Cardiac fibroblast (primary cell): ENCODE results near the gene CPA4.

Experiments
- DNase-seq, 2 donors: peaks; one replicate each; pipeline versions ENCODE4 v3.0.0 to v3.0.0-alpha.2; 2010; ENCODE audit warnings: low read depth in 2 of 2
- H3K4me3 ChIP-seq, 2 donors: replicated peaks in 1 of 2; 1 replicate in 1 of 2; 2 replicates in 1 of 2; pipeline ENCODE4 v1.5.1; 2011; ENCODE audit warnings: low read depth in 2 of 2, low read length in 2 of 2, mild to moderate bottlenecking in 2 of 2, moderate library complexity in 1 of 2
- TF ChIP-seq, protein P1 (sequence below): IDR thresholded peaks from one replicate; pipeline ENCODE4 v1.5.1; 2011; ENCODE audit warnings: low read depth, mild to moderate bottlenecking, low read length, inconsistent platforms

The CPA4 gene

GRCh38 chr7:130263130-130263529, 29.8 kb upstream of the CPA4 start:
- TF ChIP-seq, protein P1, sequence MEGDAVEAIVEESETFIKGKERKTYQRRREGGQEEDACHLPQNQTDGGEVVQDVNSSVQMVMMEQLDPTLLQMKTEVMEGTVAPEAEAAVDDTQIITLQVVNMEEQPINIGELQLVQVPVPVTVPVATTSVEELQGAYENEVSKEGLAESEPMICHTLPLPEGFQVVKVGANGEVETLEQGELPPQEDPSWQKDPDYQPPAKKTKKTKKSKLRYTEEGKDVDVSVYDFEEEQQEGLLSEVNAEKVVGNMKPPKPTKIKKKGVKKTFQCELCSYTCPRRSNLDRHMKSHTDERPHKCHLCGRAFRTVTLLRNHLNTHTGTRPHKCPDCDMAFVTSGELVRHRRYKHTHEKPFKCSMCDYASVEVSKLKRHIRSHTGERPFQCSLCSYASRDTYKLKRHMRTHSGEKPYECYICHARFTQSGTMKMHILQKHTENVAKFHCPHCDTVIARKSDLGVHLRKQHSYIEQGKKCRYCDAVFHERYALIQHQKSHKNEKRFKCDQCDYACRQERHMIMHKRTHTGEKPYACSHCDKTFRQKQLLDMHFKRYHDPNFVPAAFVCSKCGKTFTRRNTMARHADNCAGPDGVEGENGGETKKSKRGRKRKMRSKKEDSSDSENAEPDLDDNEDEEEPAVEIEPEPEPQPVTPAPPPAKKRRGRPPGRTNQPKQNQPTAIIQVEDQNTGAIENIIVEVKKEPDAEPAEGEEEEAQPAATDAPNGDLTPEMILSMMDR: no peak

DNA sequence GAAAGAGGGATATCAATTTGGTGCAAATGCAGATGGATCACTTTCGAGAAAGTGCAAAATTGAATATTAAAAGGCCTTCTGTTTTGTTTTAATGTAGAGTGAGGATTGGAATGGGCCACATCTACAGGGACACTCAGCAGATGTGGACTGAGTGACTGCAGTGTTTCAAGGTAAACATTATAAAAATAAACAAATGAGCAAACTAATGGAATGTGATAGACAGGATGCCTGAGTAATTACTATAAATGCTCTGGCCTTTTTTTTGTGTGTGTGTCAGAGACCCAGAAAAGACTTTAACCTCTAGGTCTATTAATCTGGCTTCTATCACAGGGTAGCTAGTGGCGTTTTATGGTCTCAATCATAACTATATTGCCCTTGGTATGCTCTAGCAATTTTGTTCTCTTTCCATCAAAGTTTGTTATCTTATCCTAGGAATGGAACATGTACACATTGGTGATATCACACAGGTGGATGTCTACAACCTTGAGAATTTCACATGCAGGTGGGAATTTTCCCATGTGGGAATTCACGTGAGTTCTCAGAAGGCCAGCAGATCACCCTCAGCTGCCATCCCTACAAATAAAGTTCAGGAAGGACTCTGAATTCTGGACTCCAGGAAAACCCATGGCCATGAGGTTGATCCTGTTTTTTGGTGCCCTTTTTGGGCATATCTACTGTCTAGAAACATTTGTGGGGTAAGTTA, 26.6 kb upstream of the CPA4 start, which contains the start of gene CPA2:
TSS of gene CPA2 (plus strand) at position 606 of the 703 bp plus-strand sequence. CDS start at position 625, 19 bp downstream.
- TF ChIP-seq, protein P1: no peak
- no peak for DNase-seq
- no peak within 1 kb of the TSS for H3K4me3 ChIP-seq

More at GRCh38 chr7:130263130-130263529, 29.8 kb upstream of the CPA4 start:
- no peak for DNase-seq
- H3K4me3 ChIP-seq: no peak overlapping the region

DNA sequence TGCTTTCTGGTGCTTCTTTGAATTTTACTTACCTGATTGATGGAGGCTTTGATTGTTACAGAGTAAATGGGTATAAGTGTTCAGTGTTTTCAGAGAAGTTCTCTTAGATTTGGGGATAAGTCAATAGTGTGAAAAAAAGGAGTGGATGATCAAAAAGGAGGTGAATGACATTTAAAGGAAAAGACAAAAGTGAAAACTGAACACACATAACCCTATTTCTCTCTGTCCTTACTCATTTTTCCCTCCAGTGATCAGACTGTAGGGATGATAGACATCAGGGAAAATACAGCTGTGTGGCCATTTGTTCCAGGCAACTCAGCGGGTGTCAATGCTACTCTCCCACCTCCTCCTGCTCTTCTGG, 26.0 kb upstream of the CPA4 start:
- H3K4me3 ChIP-seq: no peak overlapping the region
- no peak for DNase-seq
- TF ChIP-seq, protein P1: no peak

- TF ChIP-seq, protein P1: no peak
- H3K4me3 ChIP-seq: no peak overlapping the region
- no peak for DNase-seq
These were observed 24.3 kb upstream of the CPA4 start for GRCh38 chr7:130268463-130269317.

DNA sequence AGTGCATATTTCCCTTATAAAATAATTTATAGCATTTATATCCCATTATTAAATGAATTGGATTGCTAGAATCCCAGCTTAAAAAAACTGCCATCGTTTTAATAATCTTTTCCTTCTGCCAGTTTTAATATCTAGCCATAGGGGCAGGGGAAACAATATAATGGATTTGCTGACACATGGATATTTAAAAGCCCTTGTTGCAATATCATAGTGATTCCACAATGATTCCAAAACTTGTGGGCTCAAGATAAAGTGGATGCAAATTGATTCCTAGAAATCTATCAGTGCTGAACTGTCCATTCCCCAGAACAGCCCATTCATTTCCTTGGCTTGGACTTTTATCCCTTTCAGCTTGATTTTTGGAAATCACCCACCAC, 23.7 kb upstream of the CPA4 start:
- TF ChIP-seq, protein P1: no peak
- DNase-seq: no peak

GRCh38 chr7:130270947-130271800, 21.8 kb upstream of the CPA4 start:
- no peak for DNase-seq
- no peak overlapping the region for H3K4me3 ChIP-seq
- TF ChIP-seq, protein P1: no peak

More for the DNA sequence above, 23.7 kb upstream of the CPA4 start:
- H3K4me3 ChIP-seq: no peak overlapping the region
